Karpas-422 (cell line): ENCODE data around the gene PNMA6A. TPM values are rescaled to one million over a fixed set of nuclear protein-coding genes. Genes with fewer than 3 reads are reported as not detected.
"Not testable (repeated sequence)": the region's sequence is repeated elsewhere in the genome, so short reads cannot be mapped to it uniquely, and the experiment has no call there.

ENCODE experiments used
- DNase-seq: peaks from one replicate; pipeline ENCODE4 v3.0.0-alpha.2; 2015
- H2AFZ ChIP-seq: fragments of 200-600 bp; sonication (generic); 2 replicates; pipeline ENCODE4 v1.6.1; 2014; ENCODE audit warnings: antibody characterized with exemption, low read length, mixed read lengths
- H3K27ac ChIP-seq: fragments of 200-600 bp; sonication (generic); 2 replicates; pipeline ENCODE4 v1.5.1; 2014; ENCODE audit warnings: mild to moderate bottlenecking, low read length, moderate library complexity
- H3K27me3 ChIP-seq: fragments of 200-600 bp; sonication (generic); 2 replicates; pipeline ENCODE4 v1.6.1; 2014; ENCODE audit warnings: low read length, mixed read lengths
- H3K36me3 ChIP-seq: fragments of 200-600 bp; sonication (generic); 2 replicates; pipeline ENCODE4 v1.6.1; 2014; ENCODE audit warnings: low read length, mixed read lengths; ENCODE audit not compliant: insufficient read depth
- H3K4me1 ChIP-seq: fragments of 200-600 bp; sonication (generic); 2 replicates; pipeline ENCODE4 v1.6.1; 2014; ENCODE audit warnings: mild to moderate bottlenecking, low read length, mixed read lengths
- H3K4me2 ChIP-seq: fragments of 200-600 bp; sonication (generic); 2 replicates; pipeline ENCODE4 v1.6.1; 2014; ENCODE audit warnings: low read length, low read depth, mild to moderate bottlenecking; ENCODE audit not compliant: poor library complexity, severe bottlenecking
- H3K4me3 ChIP-seq: fragments of 200-600 bp; sonication (generic); 2 replicates; pipeline ENCODE4 v1.5.1; 2014; ENCODE audit warnings: mild to moderate bottlenecking, antibody characterized with exemption, low read length, mixed read lengths
- H3K79me2 ChIP-seq: fragments of 200-600 bp; sonication (generic); 2 replicates; pipeline ENCODE4 v1.6.1; 2014; ENCODE audit warnings: mild to moderate bottlenecking, low read length, mixed read lengths
- H3K9ac ChIP-seq: fragments of 200-600 bp; sonication (generic); 2 replicates; pipeline ENCODE4 v1.6.0; 2014; ENCODE audit warnings: low read length
- H3K9me2 ChIP-seq: fragments of 200-600 bp; sonication (generic), shearing (Covaris generic); replicated peaks from 2 replicates; pipeline ENCODE4 v1.6.0; 2014; ENCODE audit warnings: mild to moderate bottlenecking, low read length, moderate library complexity; ENCODE audit not compliant: insufficient read depth
- H3K9me3 ChIP-seq: fragments of 300-700, 200-600 bp; sonication (generic); 2 replicates; pipeline ENCODE4 v1.6.1; 2014; ENCODE audit warnings: low read length, mixed read lengths
- H4K20me1 ChIP-seq: fragments of 200-600 bp; sonication (generic); 2 replicates; pipeline ENCODE4 v1.6.1; 2014; ENCODE audit warnings: mild to moderate bottlenecking, antibody characterized with exemption, low read length, low read depth; ENCODE audit not compliant: insufficient read depth
- total RNA-seq: library from RNA; depleted of rRNA; stranded (reverse); fragments of >200 nt; shearing (Covaris generic); gene quantifications from 2 replicates; pipeline ENCODE4 v1.2.3, GENCODE V29; 2014; ENCODE audit warnings: low replicate concordance

Gene PNMA6A
- total RNA-seq, 1 experiment from 2014 or later = not detected

DNA sequence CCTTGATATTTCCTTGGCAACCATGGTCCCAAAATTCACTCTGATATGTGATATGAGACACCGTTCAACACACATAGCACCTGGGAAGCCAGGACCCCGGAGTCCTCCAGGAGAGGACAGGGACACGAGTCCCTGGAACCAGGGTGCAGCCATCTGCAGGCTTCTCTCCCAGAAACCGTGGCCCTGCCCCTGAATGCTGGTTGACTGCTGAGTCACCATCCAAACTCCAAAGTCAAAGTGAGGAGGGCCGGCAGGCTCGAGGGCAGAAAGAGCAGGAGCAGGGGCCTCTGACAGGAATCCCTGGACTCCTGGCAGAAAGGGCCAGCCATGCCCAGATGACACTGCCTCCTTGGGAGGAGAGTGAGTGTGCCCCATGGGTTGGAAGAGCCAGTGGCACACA, 6.9 kb upstream of the PNMA6A start:
- no peaks in the 10 kb centered on the region for H3K36me3 ChIP-seq
- H2AFZ ChIP-seq = no peak overlapping the region
- no peaks in the 10 kb centered on the region for H3K9me2 ChIP-seq
- H3K79me2 ChIP-seq = no peaks in the 10 kb centered on the region
- no peaks in the 10 kb centered on the region for H3K27me3 ChIP-seq
- no peak overlapping the region for H3K4me2 ChIP-seq
- H3K9me3 ChIP-seq = no peaks in the 10 kb centered on the region
- H3K27ac ChIP-seq = no peak overlapping the region
- H3K4me1 ChIP-seq = no peaks in the 10 kb centered on the region
- no peak overlapping the region for H3K4me3 ChIP-seq
- DNase-seq = no peak
- H4K20me1 ChIP-seq = no peaks in the 10 kb centered on the region
- H3K9ac ChIP-seq = no peak overlapping the region

DNA sequence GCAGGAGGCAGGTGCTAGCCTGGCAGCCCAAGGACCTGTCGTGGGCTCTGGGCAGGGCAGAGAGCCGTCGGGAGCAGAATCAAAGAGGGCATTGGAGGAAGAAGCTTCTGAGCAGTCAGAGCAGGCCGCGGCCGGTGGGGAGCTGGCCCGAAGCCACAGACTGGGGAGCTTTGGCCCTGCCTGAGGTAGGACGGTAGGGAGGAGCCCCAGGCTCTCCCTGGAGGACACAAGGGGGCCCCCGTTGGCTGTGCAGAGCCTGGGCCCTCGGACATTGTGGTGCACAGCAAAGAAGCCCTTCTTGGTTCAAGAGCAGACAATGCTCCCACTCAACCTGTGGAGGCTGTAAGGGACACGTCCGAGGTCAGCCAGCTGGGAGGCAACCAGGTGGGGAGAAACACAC, 5.9 kb upstream of the PNMA6A start:
- not testable (repeated sequence) for H3K27ac ChIP-seq, H3K4me2 ChIP-seq, H2AFZ ChIP-seq, H3K9ac ChIP-seq, H3K4me1 ChIP-seq, H3K4me3 ChIP-seq, DNase-seq, H4K20me1 ChIP-seq, H3K9me2 ChIP-seq, H3K27me3 ChIP-seq, H3K79me2 ChIP-seq, H3K9me3 ChIP-seq, H3K36me3 ChIP-seq

- DNase-seq, H3K9me2 ChIP-seq, H3K9ac ChIP-seq, H3K4me2 ChIP-seq, H3K4me3 ChIP-seq, H3K79me2 ChIP-seq, H4K20me1 ChIP-seq, H3K27ac ChIP-seq, H3K36me3 ChIP-seq, H3K27me3 ChIP-seq, H3K4me1 ChIP-seq, H3K9me3 ChIP-seq, H2AFZ ChIP-seq: not testable (repeated sequence)
These were observed 1.1 kb downstream of the PNMA6A start for GRCh38 chrX:153073331-153073730.

DNA sequence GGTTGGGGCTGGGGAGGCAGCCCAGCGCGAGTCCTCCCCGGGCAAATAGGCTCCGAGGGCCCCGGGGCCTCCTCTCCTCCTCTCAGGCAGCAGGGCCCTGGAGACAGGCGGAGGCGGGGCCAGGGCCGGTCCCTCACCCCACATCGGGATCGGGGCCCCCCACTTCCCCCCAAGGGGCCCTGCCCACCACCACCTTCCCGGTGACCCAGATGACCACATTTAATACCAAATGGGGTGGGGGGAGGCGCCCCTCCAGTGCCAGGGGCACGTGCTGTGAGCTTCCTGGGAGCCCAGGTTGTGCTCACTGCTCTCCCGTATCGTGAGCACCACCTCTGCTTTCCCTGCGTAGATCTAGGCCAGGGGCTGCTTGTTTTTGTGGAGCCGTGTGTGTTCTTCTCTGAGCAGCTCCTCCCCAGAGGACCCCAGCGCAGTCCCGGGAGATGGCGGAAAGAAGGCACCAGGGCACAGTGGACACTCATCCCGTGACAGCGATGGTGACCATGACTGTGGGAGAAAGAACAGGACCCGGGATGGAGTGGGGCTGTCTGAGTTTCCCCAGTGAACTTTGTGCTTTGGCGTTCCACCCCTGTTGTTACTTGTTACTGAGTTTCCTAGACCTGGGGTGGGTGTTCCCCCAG, 2.1 kb downstream of the PNMA6A start:
- H3K9me3 ChIP-seq = no peaks in the 10 kb centered on the region
- no peaks in the 10 kb centered on the region for H3K4me1 ChIP-seq
- H3K4me3 ChIP-seq = no peak overlapping the region
- H3K36me3 ChIP-seq = no peaks in the 10 kb centered on the region
- no peak overlapping the region for H3K4me2 ChIP-seq
- H2AFZ ChIP-seq = no peak overlapping the region
- no peak overlapping the region for H3K27ac ChIP-seq
- no peaks in the 10 kb centered on the region for H3K9me2 ChIP-seq
- no peaks in the 10 kb centered on the region for H3K27me3 ChIP-seq
- no peaks in the 10 kb centered on the region for H4K20me1 ChIP-seq
- no peaks in the 10 kb centered on the region for H3K79me2 ChIP-seq
- no peak for DNase-seq
- no peak overlapping the region for H3K9ac ChIP-seq

- Histone ChIP-seq H3K4me3 (no peak overlapping the region), H3K79me2 (no peaks in the 10 kb centered on the region), H3K9me2 (no peaks in the 10 kb centered on the region), H3K4me1 (no peaks in the 10 kb centered on the region), H3K27me3 (no peaks in the 10 kb centered on the region), H3K36me3 (no peaks in the 10 kb centered on the region), H3K9me3 (no peaks in the 10 kb centered on the region), H3K9ac (no peak overlapping the region), H3K27ac (no peak overlapping the region), H3K4me2 (no peak overlapping the region), H2AFZ (no peak overlapping the region), H4K20me1 (no peaks in the 10 kb centered on the region)
- no peak for DNase-seq
These were observed 2.7 kb downstream of the PNMA6A start for GRCh38 chrX:153074935-153075334.

GRCh38 chrX:153075366-153075765, 3.1 kb downstream of the PNMA6A start:
- Histone ChIP-seq H3K9me2 (no peaks in the 10 kb centered on the region), H3K4me1 (no peaks in the 10 kb centered on the region), H2AFZ (no peak overlapping the region), H3K9ac (no peak overlapping the region), H3K27me3 (no peaks in the 10 kb centered on the region), H3K9me3 (no peaks in the 10 kb centered on the region), H3K79me2 (no peaks in the 10 kb centered on the region), H3K36me3 (no peaks in the 10 kb centered on the region), H4K20me1 (no peaks in the 10 kb centered on the region), H3K27ac (no peak overlapping the region), H3K4me3 (no peak overlapping the region), H3K4me2 (no peak overlapping the region)
- DNase-seq = no peak

DNA sequence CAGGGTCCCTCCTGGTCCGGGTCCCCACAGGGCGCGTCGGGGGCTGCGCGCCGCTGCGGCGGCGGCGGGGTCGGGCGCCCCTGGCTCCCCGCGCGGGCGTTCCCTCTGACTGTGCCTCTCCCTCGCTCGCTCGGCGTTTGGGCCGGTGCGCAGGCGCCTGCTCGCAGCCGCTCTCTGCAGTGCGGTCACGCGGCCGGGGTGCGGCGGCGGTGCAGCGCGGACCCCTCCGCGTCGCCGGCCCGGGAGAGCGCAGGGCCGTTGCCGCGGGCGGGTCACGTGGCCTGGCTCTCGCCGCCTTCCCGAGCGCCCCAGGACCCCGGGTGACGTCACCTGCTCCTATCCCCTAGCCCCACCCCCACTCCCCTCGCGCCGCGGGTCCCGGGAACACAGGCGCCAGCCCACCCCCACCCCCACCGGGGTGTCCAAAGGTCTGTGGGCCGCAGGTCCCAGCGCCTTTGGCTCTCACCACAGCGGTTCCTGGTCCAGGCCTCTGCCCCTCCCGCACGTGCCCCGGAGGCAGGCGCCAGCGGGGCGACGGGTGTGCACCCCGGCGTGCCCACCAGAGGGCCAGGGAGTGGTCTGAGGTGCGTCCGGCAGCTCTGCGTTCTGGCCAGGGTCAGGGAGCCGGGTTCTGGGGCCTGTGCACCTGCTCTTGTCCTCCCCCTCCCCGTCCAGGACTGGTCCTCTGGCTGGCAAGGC, 5.3 kb downstream of the PNMA6A start:
- H3K79me2 ChIP-seq, H3K9me2 ChIP-seq, H3K9ac ChIP-seq, H3K4me2 ChIP-seq, H3K36me3 ChIP-seq, H3K9me3 ChIP-seq, H2AFZ ChIP-seq, H3K27me3 ChIP-seq, H3K27ac ChIP-seq, H4K20me1 ChIP-seq, H3K4me1 ChIP-seq, DNase-seq, H3K4me3 ChIP-seq: not testable (repeated sequence)

- not testable (repeated sequence) for H3K4me2 ChIP-seq, H3K27ac ChIP-seq, H3K9me2 ChIP-seq, H4K20me1 ChIP-seq, H3K9me3 ChIP-seq, H3K36me3 ChIP-seq, H3K4me3 ChIP-seq, H3K27me3 ChIP-seq, H3K4me1 ChIP-seq, H3K79me2 ChIP-seq, H2AFZ ChIP-seq, DNase-seq, H3K9ac ChIP-seq
These were observed 11.1 kb downstream of the PNMA6A start for GRCh38 chrX:153083238-153083923.
